BLaER1 treated with 17β-estradiol and CSF1 and Interleukin-3, amounts not matched to agents 10 nM and 100 nM (cell line): ENCODE results near the gene ZNF318.
"Not testable (repeated sequence)": the region's sequence is repeated elsewhere in the genome, so short reads cannot be mapped to it uniquely, and the experiment has no call there.

Source experiments
- H3K27ac ChIP-seq, 11 experiments: shearing (Covaris generic); formaldehyde crosslinking; 2 replicates each; pipeline ENCODE4 v1.8.1; 2022
- H3K27me3 ChIP-seq, 11 experiments: shearing (Covaris generic); formaldehyde crosslinking; 2 replicates each; pipeline ENCODE4 v1.8.1; 2022
- H3K36me3 ChIP-seq, 11 experiments: shearing (Covaris generic); formaldehyde crosslinking; 2 replicates each; pipeline ENCODE4 v1.8.1; 2022
- H3K4me1 ChIP-seq, 10 experiments: shearing (Covaris generic); formaldehyde crosslinking; 2 replicates each; pipeline ENCODE4 v1.8.1; 2022
- H3K4me2 ChIP-seq, 11 experiments: shearing (Covaris generic); formaldehyde crosslinking; 2 replicates each; pipeline ENCODE4 v1.8.1; 2022
- H3K4me3 ChIP-seq, 10 experiments: shearing (Covaris generic); formaldehyde crosslinking; 2 replicates each; pipeline ENCODE4 v1.8.1; 2022
- H3K9ac ChIP-seq, 11 experiments: shearing (Covaris generic); formaldehyde crosslinking; 2 replicates each; pipeline ENCODE4 v1.8.1; 2022
- H3K9me3 ChIP-seq, 11 experiments: shearing (Covaris generic); formaldehyde crosslinking; replicated peaks in 1 of 11; 2 replicates each; pipeline ENCODE4 v1.8.1; 2022
- H4K20me1 ChIP-seq, 11 experiments: shearing (Covaris generic); formaldehyde crosslinking; 2 replicates each; pipeline ENCODE4 v1.8.1; 2022
- Cebpa-rat ChIP-seq, 11 experiments: shearing (Covaris generic); IDR thresholded peaks; 2 replicates each; pipeline ENCODE4 v1.8.1; 2022

ZNF318 gene

DNA sequence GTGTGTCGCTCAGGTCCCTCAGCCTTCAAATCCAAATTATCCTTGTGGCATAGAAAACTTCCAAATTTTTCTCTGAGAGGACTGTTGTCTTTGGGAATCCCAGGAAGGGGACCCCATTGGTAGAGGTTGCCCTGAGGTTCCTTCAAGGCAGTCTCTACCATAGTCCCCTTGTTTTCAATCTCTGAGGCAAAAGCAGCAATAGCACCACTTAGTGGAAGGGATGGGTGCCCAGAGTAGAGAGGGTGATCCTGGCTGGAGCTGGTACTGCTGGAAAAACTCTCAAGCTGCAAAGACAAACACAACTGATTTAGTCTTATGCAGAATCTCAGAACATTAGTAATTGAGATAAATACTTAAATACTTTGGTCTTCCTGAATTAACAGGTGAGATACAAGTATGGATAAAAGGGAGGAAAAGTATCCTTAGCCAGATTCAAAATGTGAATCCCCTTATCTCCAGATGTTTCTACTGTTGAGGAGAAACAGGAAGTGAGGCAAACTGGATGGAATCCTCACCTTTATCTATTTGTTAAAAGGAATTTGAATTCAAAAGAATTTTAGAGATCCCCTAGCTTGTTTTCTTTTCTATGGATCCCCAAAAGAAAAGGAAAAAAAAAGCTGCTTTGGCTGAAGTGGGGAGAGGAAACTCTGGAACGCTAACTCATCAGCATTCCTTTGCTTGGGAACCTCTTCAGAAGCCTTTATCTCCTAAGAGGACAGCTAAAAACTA is 13.4 kb downstream of the ZNF318 start:
- H4K20me1 ChIP-seq, result peaks cover 4 to 35% (median 20%) of the 10 kb centered on the region in 11 experiments; a peak in 12 of 22 replicates
- H3K4me2 ChIP-seq, result no peak overlapping the region
- H3K36me3 ChIP-seq, result peaks cover 84 to 98% (median 92%) of the 10 kb centered on the region in 11 experiments
- TF ChIP-seq Cebpa-rat (IDR thresholded peaks at IDR 0.05), result no peak
- H3K27ac ChIP-seq, result no peak overlapping the region
- H3K4me3 ChIP-seq, result no peak overlapping the region
- no peaks in the 10 kb centered on the region for H3K9me3 ChIP-seq
- no peak overlapping the region for H3K9ac ChIP-seq
- H3K27me3 ChIP-seq, result no peaks in the 10 kb centered on the region
- H3K4me1 ChIP-seq, result no peaks in the 10 kb centered on the region

DNA sequence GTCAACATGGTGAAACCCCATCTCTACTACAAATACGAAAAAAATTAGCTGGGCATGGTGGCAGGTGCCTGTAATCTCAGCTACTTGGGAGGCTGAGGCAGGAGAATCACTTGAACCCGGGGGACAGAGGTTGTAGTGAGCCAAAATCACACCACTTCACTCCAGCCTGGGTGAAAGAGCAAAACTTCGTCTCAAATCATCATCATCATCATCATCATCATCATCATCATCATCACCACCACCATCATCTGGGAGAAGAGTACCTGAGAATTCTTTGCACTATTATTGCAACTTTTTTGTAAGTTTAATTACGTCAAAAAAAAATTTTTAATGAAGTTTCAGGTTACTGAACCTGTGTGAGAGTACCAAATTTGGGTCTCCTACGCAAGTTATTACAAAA is 17.5 kb downstream of the ZNF318 start:
- H3K9ac ChIP-seq, H3K4me1 ChIP-seq, H3K27me3 ChIP-seq, H3K27ac ChIP-seq, H3K4me2 ChIP-seq, H3K4me3 ChIP-seq, H3K9me3 ChIP-seq: not testable (repeated sequence)
- Histone ChIP-seq H3K36me3 (peaks cover 76 to 97% (median 91%) of the 10 kb centered on the region in 11 experiments), H4K20me1 (peaks cover 0 to 20% (median 15%) of the 10 kb centered on the region in 11 experiments; a peak in 10 of 22 replicates)

DNA sequence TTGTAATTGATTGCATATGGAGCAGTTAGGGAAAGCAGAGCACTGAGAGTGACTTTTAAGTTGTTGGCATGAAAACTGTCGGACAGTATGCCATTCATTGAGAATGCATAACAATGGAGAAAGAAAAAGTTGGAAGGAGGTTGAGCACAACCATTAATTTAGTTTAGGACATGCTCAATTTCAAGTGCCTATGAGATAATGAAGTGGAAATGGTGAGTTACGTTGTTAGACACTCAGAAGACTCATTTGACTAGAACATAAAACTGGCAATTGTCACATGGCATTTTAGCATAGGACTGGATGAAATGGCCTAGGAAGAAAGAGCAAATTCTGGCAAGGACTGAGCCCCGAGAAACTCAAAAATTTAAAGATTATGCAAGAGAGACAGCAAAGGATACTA is 22.0 kb downstream of the ZNF318 start:
- H3K27me3 ChIP-seq, result no peaks in the 10 kb centered on the region
- no peaks in the 10 kb centered on the region for H3K4me1 ChIP-seq
- peaks cover 0 to under 1% (median 0%) of the 10 kb centered on the region in 11 experiments; a peak in 1 of 22 replicates for H4K20me1 ChIP-seq
- H3K27ac ChIP-seq, result no peak overlapping the region
- no peak overlapping the region for H3K4me2 ChIP-seq
- no peak overlapping the region for H3K9ac ChIP-seq
- H3K9me3 ChIP-seq, result no peaks in the 10 kb centered on the region
- TF ChIP-seq Cebpa-rat (IDR thresholded peaks at IDR 0.05), result no peak
- no peak overlapping the region for H3K4me3 ChIP-seq
- H3K36me3 ChIP-seq, result peaks cover 86 to 100% (median 96%) of the 10 kb centered on the region in 11 experiments

DNA sequence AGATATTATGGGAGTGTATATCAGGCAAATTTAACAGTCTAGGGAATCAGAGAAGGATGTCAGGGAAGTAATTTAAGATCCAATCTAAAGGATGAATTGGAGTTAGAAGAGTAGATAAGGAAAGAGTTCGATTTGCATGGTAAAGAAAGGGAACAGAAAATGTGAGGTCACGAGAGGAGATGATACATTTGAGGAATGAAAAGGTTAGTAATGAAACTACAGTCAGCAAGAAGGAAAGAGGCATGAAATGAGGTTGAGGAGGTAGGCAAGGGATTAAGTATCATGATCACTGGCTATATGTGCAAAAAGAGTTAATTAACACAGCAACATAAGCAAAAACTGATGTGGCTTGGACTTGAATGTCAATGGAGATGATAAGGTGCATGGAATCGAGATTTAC is 22.4 kb downstream of the ZNF318 start:
- no peak overlapping the region for H3K9ac ChIP-seq
- no peak overlapping the region for H3K27ac ChIP-seq
- H3K4me3 ChIP-seq, result no peak overlapping the region
- H3K36me3 ChIP-seq, result peaks cover 86 to 100% (median 96%) of the 10 kb centered on the region in 11 experiments
- H4K20me1 ChIP-seq, result no peaks in the 10 kb centered on the region; a peak in 1 of 22 replicates
- no peak overlapping the region for H3K4me2 ChIP-seq
- TF ChIP-seq Cebpa-rat (IDR thresholded peaks at IDR 0.05), result no peak
- no peaks in the 10 kb centered on the region for H3K27me3 ChIP-seq
- H3K9me3 ChIP-seq, result no peaks in the 10 kb centered on the region
- H3K4me1 ChIP-seq, result no peaks in the 10 kb centered on the region

DNA sequence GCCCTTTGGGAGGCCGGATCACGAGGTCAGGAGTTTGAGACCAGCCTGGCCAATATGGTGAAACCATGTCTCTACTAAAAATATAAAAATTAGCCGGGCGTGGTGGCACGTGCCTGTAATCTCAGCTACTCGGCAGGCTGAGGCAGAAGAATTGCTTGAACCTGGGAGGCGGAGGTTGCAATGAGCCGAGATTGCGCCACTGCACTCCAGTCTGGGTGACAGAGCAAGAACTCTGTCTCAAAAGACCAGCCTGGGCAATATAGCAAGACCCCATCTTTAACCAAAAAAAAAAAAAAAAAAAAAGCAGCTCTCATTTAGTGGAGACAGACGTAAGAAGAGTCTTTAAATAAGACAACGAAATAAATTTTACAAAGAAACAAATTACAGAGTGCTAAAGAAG is 23.2 kb downstream of the ZNF318 start:
- not testable (repeated sequence) for H3K27ac ChIP-seq, H3K4me1 ChIP-seq, H3K4me3 ChIP-seq, H3K27me3 ChIP-seq, H3K9ac ChIP-seq, H4K20me1 ChIP-seq, H3K9me3 ChIP-seq, H3K4me2 ChIP-seq
- H3K36me3 ChIP-seq, result peaks cover 86 to 100% (median 96%) of the 10 kb centered on the region in 11 experiments

DNA sequence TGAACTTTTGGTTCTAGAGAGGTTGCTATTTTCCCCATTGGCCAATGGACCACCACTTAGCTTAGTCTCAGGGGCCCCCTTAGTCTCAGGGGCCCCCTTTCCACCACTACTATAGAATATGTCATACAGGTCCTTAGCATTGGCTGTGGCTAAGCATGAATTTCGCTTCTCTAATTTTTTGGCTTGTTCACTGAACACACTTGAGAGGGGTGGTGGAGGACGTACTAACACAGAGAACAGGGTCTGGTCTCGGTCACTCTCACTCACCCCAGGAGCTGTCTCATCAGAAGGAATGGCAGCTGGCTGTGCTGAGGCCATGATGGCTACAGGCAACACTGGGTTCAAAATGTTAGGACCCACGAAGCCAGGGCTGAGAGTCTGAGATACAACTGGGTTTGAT is 30.3 kb downstream of the ZNF318 start:
- H3K27me3 ChIP-seq, result no peaks in the 10 kb centered on the region
- H3K4me3 ChIP-seq, result no peak overlapping the region
- H4K20me1 ChIP-seq, result peaks cover 0 to 12% (median 0%) of the 10 kb centered on the region in 11 experiments; a peak in 1 of 22 replicates
- H3K9me3 ChIP-seq, result no peaks in the 10 kb centered on the region
- H3K36me3 ChIP-seq, result peaks cover 72 to 86% (median 80%) of the 10 kb centered on the region in 11 experiments
- H3K4me1 ChIP-seq, result peaks cover 0 to 24% (median 9%) of the 10 kb centered on the region in 10 experiments; a peak in 12 of 20 replicates
- no peak overlapping the region for H3K27ac ChIP-seq
- no peak for TF ChIP-seq Cebpa-rat (IDR thresholded peaks at IDR 0.05)
- H3K4me2 ChIP-seq, result peak overlapping the region in 1 of 11 experiments; percentile 1; a peak in 1 of 22 replicates
- no peak overlapping the region for H3K9ac ChIP-seq

DNA sequence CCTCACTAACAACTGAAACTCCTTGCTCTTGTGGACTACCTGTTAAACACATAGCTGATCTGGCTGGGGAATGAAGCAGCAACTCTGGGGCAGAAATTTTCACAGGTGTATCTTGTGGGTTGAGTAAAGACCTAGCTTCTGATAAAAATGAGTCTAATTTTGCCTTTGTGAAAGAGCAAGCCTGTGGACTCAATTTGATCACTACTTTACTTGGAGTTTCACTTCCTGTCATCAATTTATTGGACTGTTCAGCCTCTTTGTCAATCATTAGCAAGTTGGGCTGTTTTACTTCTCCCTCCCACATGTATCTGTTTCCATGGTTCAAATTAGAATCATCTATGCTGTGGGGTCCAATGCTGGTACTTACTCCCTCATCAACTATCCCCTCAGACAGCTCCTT is 31.2 kb downstream of the ZNF318 start:
- TF ChIP-seq Cebpa-rat (IDR thresholded peaks at IDR 0.05), result no peak
- no peak overlapping the region for H3K4me3 ChIP-seq
- H3K27ac ChIP-seq, result no peak overlapping the region
- H3K9ac ChIP-seq, result no peak overlapping the region
- no peaks in the 10 kb centered on the region for H3K27me3 ChIP-seq
- H3K36me3 ChIP-seq, result peaks cover 63 to 77% (median 70%) of the 10 kb centered on the region in 11 experiments
- H3K4me1 ChIP-seq, result peaks cover 0 to 24% (median 9%) of the 10 kb centered on the region in 10 experiments; a peak in 12 of 20 replicates
- no peaks in the 10 kb centered on the region for H3K9me3 ChIP-seq
- H4K20me1 ChIP-seq, result peaks cover 0 to 12% (median 0%) of the 10 kb centered on the region in 11 experiments; a peak in 1 of 22 replicates
- peak overlapping the region in 1 of 11 experiments; percentile 1; a peak in 1 of 22 replicates for H3K4me2 ChIP-seq

DNA sequence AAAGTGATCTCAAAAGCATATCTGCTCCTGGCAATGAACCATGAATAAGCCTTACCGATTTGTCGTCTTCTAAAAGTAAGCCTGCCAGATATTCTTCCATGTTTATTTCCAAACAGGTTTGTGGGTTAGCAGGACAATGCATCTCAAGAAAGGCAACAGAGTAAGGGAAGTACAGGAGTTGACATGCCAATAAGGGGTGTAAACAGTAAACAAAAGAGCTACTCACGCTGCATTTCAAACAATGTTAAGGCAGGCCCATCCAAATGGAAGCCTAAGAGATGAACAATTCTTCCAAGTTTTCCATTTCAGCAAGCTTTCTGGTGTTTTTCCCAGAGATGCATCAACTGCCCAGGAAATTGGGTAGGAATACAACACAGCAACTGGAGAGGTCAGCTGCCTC is 33.1 kb downstream of the ZNF318 start:
- Histone ChIP-seq H4K20me1 (peaks cover 0 to 12% (median 0%) of the 10 kb centered on the region in 11 experiments; a peak in 1 of 22 replicates), H3K9me3 (no peaks in the 10 kb centered on the region), H3K36me3 (peaks cover 45 to 58% (median 52%) of the 10 kb centered on the region in 11 experiments), H3K9ac (no peak overlapping the region), H3K27me3 (no peaks in the 10 kb centered on the region), H3K27ac (no peak overlapping the region), H3K4me2 (no peak overlapping the region), H3K4me1 (peaks cover 0 to 41% (median 14%) of the 10 kb centered on the region in 10 experiments; a peak in 12 of 20 replicates), H3K4me3 (no peak overlapping the region)
- TF ChIP-seq Cebpa-rat (IDR thresholded peaks at IDR 0.05), result no peak

DNA sequence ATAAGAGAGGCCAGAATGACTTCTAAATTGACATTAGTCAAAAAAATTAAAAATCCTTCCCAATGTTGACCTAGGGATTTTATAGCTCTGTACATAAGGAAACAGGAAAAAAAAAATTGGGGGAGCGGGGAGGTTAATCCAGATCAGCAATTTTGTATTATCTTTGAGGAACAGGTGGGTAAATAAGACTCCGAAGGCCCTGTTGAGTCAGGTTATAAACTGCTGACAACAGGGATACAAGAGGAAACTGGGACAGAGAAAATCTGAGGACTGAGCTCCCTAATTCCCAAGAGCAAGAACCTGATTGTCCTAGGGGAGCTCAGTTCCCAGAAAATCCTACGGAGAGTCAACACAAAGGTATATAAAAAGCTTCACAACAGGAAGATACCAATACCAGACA is 34.0 kb downstream of the ZNF318 start:
- H3K4me1 ChIP-seq, result peaks cover 0 to 50% (median 17%) of the 10 kb centered on the region in 10 experiments; a peak in 12 of 20 replicates
- no peak overlapping the region for H3K4me3 ChIP-seq
- H3K9ac ChIP-seq, result no peak overlapping the region
- peaks cover 35 to 49% (median 43%) of the 10 kb centered on the region in 11 experiments for H3K36me3 ChIP-seq
- H3K4me2 ChIP-seq, result peak overlapping the region in 3 of 11 experiments; percentile 12 to 48 (median 43); a peak in 5 of 22 replicates
- no peak overlapping the region for H3K27ac ChIP-seq
- no peaks in the 10 kb centered on the region for H3K9me3 ChIP-seq
- no peaks in the 10 kb centered on the region for H3K27me3 ChIP-seq
- no peak for TF ChIP-seq Cebpa-rat (IDR thresholded peaks at IDR 0.05)
- peaks cover 0 to 12% (median 0%) of the 10 kb centered on the region in 11 experiments; a peak in 1 of 22 replicates for H4K20me1 ChIP-seq
